SJSA1 (cell line): ENCODE data around the gene AFAP1. TPM values are rescaled to one million over a fixed set of nuclear protein-coding genes. Genes with fewer than 3 reads are reported as not detected.
A peak's percentile ranks its signal among the peaks of the same experiment; 100 is the strongest.

ENCODE experiments used
- DNase-seq, 2 experiments: peaks; one replicate each; pipeline ENCODE4 v3.0.0-alpha.2; 2015 to 2020; ENCODE audit warnings: low spot score in 2 of 2, low read depth in 1 of 2
- H3K27ac ChIP-seq: fragments of 250-450 bp; sonication (Bioruptor Pico); 2 replicates; pipeline ENCODE4 v1.5.1; 2020; ENCODE audit warnings: mild to moderate bottlenecking, moderate library complexity
- H3K27me3 ChIP-seq: fragments of 250-450 bp; sonication (Bioruptor Pico); replicated peaks from 2 replicates; pipeline ENCODE4 v1.5.1; 2020; ENCODE audit warnings: mild to moderate bottlenecking, moderate library complexity
- H3K36me3 ChIP-seq: fragments of 250-450 bp; sonication (Bioruptor Pico); 2 replicates; pipeline ENCODE4 v1.5.1; 2020; ENCODE audit warnings: mild to moderate bottlenecking
- H3K4me1 ChIP-seq: fragments of 250-450 bp; sonication (Bioruptor Pico); replicated peaks from 2 replicates; pipeline ENCODE4 v1.6.1; 2021; ENCODE audit warnings: mild to moderate bottlenecking
- H3K4me3 ChIP-seq: fragments of 250-450 bp; sonication (Bioruptor Pico); 2 replicates; pipeline ENCODE4 v1.5.1; 2020; ENCODE audit warnings: mild to moderate bottlenecking
- H3K9me3 ChIP-seq: fragments of 250-450 bp; sonication (Bioruptor Pico); replicated peaks from 2 replicates; pipeline ENCODE4 v1.5.1; 2020; ENCODE audit warnings: mild to moderate bottlenecking
- total RNA-seq: library from RNA; depleted of rRNA; stranded (reverse); fragments of >200 nt; shearing (Covaris generic); gene quantifications from 2 replicates; pipeline ENCODE4 v1.2.3, GENCODE V29; 2014

AFAP1 gene
- total RNA-seq, 1 experiment from 2014 or later, result 47.4 TPM

- peaks cover 23% of the 10 kb centered on the region for H3K4me1 ChIP-seq
- H3K9me3 ChIP-seq, result no peaks in the 10 kb centered on the region; the same call in 1 of the 2 replicates
- H3K27me3 ChIP-seq, result no peaks in the 10 kb centered on the region
- no peak for DNase-seq
- peaks cover 60% of the 10 kb centered on the region for H3K36me3 ChIP-seq
- peak overlapping the region; percentile 89; the same call in 1 of the 2 replicates for H3K27ac ChIP-seq
- H3K4me3 ChIP-seq, result no peak overlapping the region
Observed at GRCh38 chr4:7829652-7830580, 109.7 kb downstream of the AFAP1 start.

- H3K9me3 ChIP-seq, result no peaks in the 10 kb centered on the region
- H3K4me3 ChIP-seq, result no peak overlapping the region
- H3K27ac ChIP-seq, result peak overlapping the region; percentile 89
- DNase-seq, result peak in 1 of 2 experiments; percentile 35
- no peaks in the 10 kb centered on the region for H3K27me3 ChIP-seq
- H3K4me1 ChIP-seq, result peaks cover 33% of the 10 kb centered on the region
- H3K36me3 ChIP-seq, result peaks cover 53% of the 10 kb centered on the region
Observed at GRCh38 chr4:7828793-7829301, 110.8 kb downstream of the AFAP1 start.

DNA sequence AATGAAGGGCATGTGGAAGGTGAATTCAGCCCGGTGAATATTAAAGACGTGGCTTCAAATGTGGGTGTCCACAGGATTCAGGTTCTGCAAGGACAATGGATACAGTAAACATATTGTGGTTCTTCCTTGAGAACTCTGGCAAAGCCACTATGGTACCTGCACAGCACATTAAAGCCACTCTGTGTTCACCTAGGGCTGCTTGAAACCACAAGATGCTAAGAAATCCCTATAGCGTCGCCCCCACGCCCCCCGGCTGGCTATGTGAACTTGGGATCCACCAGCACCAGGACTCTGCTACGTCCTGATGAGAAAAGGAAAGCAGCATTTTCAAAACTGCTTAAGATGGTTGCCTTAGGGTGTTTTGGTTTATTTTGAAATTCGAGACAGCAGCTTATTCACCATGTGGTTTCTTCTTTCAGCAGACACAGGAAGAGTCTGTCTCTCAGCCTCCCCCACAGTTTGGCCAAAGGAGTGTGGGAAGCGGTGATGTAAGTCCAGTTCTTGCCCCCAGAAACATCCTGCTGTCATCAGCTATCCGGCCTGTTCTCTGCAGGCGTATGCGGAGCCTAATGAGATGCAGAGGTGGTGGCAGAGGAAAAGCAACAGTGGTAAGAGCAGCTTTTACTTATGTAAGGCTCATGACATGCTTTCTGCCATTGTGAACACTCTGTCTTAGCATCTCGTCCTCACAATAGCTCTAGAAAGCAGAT is 111.5 kb downstream of the AFAP1 start:
- no peaks in the 10 kb centered on the region for H3K27me3 ChIP-seq
- H3K9me3 ChIP-seq, result no peaks in the 10 kb centered on the region
- peaks cover 46% of the 10 kb centered on the region for H3K36me3 ChIP-seq
- DNase-seq, result peak; percentile 89 to 90
- peak overlapping the region; percentile 10; the same call in 1 of the 2 replicates for H3K4me3 ChIP-seq
- H3K27ac ChIP-seq, result peak overlapping the region; percentile 89
- peaks cover 40% of the 10 kb centered on the region for H3K4me1 ChIP-seq

DNA sequence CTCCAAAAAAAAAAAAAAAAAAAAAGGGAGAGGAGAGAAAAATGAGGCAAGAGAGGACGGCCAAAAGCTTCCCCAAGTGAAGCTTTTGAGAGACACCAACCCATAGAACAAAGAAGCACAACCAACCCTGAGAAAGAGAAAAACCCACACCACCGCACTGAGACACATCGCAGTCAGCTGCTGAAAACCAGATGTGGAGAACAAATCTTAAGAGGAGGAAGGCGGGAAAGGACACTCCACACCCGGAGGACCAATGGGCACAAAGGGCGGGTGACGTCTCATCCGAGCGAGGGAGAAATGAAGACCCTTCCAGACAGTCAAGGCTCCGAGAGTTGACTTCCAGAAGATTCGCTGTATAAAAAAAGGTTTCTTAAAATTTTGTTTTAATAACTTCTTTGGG is 112.1 kb downstream of the AFAP1 start:
- Histone ChIP-seq H3K9me3 (no peaks in the 10 kb centered on the region), H3K4me1 (peaks cover 45% of the 10 kb centered on the region), H3K4me3 (no peak overlapping the region), H3K36me3 (peaks cover 40% of the 10 kb centered on the region), H3K27me3 (no peaks in the 10 kb centered on the region), H3K27ac (peak overlapping the region; percentile 89)
- DNase-seq, result no peak

GRCh38 chr4:7826909-7827306 is 112.8 kb downstream of the AFAP1 start:
- no peak for DNase-seq
- Histone ChIP-seq H3K27me3 (no peaks in the 10 kb centered on the region), H3K4me3 (no peak overlapping the region), H3K27ac (no peak overlapping the region), H3K36me3 (peaks cover 41% of the 10 kb centered on the region), H3K9me3 (no peaks in the 10 kb centered on the region), H3K4me1 (peaks cover 51% of the 10 kb centered on the region)

GRCh38 chr4:7826176-7826908 is 113.3 kb downstream of the AFAP1 start:
- H3K36me3 ChIP-seq, result peaks cover 43% of the 10 kb centered on the region
- no peak overlapping the region for H3K27ac ChIP-seq
- no peak overlapping the region for H3K4me3 ChIP-seq
- no peaks in the 10 kb centered on the region for H3K27me3 ChIP-seq
- no peaks in the 10 kb centered on the region for H3K9me3 ChIP-seq
- no peak for DNase-seq
- peaks cover 54% of the 10 kb centered on the region for H3K4me1 ChIP-seq

DNA sequence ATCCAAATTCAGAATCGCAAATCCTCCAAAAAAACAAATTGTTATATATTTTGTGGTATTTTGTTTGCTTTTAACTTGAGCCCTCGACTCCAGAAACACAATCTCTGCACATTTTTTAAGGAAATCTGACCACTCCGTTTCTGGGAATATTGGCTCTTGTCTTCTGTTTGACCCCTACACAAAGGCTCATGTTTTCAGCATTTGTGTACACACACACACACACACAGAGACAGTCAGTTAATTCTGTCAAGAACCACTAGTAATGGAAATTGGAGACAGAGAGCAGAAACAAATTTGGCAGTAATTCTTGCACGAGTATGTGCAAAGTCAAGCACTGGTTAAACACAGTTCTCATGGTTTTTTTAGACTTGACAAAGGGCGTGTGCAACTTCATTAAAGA is 115.4 kb downstream of the AFAP1 start:
- H3K4me3 ChIP-seq, result no peak overlapping the region
- DNase-seq, result peak in 1 of 2 experiments; percentile 41
- no peaks in the 10 kb centered on the region for H3K27me3 ChIP-seq
- peak overlapping the region; percentile 8; the same call in 1 of the 2 replicates for H3K27ac ChIP-seq
- peaks cover 55% of the 10 kb centered on the region for H3K4me1 ChIP-seq
- H3K36me3 ChIP-seq, result peaks cover 44% of the 10 kb centered on the region
- H3K9me3 ChIP-seq, result no peaks in the 10 kb centered on the region

GRCh38 chr4:7823416-7823824 is 116.2 kb downstream of the AFAP1 start:
- H3K4me1 ChIP-seq, result peaks cover 55% of the 10 kb centered on the region
- DNase-seq, result peak in 1 of 2 experiments; percentile 26
- H3K9me3 ChIP-seq, result no peaks in the 10 kb centered on the region
- H3K27ac ChIP-seq, result peak overlapping the region; percentile 53
- no peaks in the 10 kb centered on the region for H3K27me3 ChIP-seq
- H3K4me3 ChIP-seq, result no peak overlapping the region
- peaks cover 44% of the 10 kb centered on the region for H3K36me3 ChIP-seq

DNA sequence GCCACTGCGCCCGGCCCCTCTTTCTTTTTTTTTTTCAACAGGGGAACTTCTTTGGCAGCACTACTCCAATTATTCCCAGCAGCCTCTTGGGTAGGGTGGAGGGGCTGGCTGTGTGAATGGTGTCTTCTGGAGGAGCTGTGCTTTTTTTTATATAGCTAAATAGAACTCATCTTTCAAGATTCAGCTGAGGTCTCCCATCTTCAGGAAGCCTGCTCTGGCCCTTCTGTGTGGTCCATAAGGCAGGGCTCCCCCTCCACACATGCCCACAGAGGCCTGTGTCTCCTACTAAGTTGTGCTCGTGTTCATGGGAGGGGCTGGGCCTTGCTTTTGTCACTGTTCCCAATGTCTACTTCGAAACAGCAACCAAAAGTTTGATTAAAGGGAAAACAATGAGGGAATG is 116.8 kb downstream of the AFAP1 start:
- DNase-seq, result peak; percentile 75 to 77
- Histone ChIP-seq H3K36me3 (peaks cover 45% of the 10 kb centered on the region), H3K4me3 (no peak overlapping the region), H3K4me1 (peaks cover 55% of the 10 kb centered on the region), H3K9me3 (no peaks in the 10 kb centered on the region), H3K27me3 (no peaks in the 10 kb centered on the region), H3K27ac (peak overlapping the region; percentile 53)

GRCh38 chr4:7822137-7822505 is 117.5 kb downstream of the AFAP1 start:
- H3K4me1 ChIP-seq, result peaks cover 59% of the 10 kb centered on the region
- H3K36me3 ChIP-seq, result peaks cover 40% of the 10 kb centered on the region
- H3K27ac ChIP-seq, result peak overlapping the region; percentile 53
- no peaks in the 10 kb centered on the region for H3K27me3 ChIP-seq
- DNase-seq, result no peak
- no peak overlapping the region for H3K4me3 ChIP-seq
- no peaks in the 10 kb centered on the region for H3K9me3 ChIP-seq

DNA sequence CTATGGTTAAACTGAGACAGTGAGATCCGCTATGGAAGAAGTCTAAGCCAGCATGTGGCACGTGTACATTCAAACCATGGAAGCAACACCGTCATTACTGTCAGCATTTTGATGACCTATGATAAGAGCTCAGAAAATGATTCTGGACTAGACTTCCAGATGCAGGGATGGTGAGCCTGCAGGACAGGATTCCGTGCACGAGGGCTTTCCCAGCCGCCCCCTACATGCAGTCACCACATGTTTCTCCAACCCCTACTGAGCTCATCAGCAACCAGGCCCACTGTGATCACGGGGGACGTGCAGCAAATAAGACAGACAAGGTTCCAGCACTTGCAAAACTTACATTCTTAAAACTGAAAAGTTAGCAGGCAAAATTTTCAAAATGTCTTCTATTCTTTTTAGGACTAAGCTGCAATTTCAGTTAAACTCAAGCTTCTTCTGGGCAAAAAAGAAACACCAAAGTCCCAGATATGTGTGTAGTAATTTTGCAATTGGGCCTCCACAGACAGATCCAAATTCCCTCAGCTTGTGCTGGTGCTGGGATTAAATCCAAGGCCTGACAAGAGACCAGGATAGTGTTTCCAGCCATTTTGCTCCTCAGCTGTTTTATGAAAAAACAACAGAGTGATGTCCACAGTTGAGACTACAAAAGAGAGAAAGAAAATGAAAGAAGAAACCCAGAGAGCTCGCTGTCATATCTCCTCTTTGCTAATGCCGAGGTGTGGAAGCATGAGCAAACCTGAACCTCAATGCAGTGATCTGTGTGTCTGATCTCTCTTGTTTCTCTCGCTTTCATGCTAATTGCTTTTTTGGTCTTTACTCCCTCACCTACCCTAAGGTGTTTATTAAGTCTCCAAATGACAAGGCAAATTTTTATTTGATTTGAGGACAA is 118.2 kb downstream of the AFAP1 start:
- no peak for DNase-seq
- no peak overlapping the region for H3K4me3 ChIP-seq
- peaks cover 65% of the 10 kb centered on the region for H3K4me1 ChIP-seq
- H3K27ac ChIP-seq, result peak overlapping the region; percentile 53
- no peaks in the 10 kb centered on the region for H3K27me3 ChIP-seq
- H3K36me3 ChIP-seq, result peaks cover 38% of the 10 kb centered on the region
- H3K9me3 ChIP-seq, result no peaks in the 10 kb centered on the region

DNA sequence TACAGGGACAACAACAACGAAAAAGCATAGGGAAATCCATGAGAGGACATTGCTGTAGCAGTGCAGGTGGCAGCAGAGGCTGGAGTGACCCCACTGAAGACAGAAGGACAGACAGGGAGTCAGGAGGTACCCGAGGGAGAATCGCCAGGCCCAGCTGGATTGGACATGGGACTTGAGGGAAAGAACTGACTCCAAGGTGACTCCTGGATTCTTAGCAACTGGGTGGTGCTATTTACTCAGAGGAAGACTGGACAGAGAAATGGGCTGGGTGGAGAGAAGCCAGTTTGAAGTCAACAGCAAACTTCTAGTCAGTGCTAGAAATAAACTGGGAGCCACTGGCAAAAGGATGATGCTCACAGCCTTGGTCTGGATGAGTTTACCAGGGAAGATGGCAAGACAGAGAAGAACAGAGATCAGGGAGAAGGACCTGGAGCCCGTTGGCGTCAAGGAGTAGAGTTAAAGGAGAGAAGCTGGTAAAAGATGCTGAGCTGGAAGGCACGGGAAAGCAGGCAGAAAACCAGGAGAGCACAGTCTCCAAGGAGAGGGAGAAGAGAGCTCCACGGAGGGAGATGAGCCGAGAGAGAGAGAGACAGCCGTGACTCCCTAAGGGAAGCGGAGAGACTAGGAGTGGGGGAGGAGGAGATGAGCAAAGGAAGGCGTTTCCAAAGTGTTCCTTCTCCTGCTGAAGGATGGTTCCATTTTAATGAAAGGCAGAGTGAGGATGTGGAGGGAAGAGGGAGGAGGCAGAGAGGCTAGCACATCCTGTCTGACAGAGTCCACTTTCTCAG is 119.4 kb downstream of the AFAP1 start:
- no peak overlapping the region for H3K27ac ChIP-seq
- DNase-seq, result no peak
- H3K27me3 ChIP-seq, result no peaks in the 10 kb centered on the region
- no peak overlapping the region for H3K4me3 ChIP-seq
- H3K4me1 ChIP-seq, result peaks cover 78% of the 10 kb centered on the region
- peaks cover 47% of the 10 kb centered on the region for H3K36me3 ChIP-seq
- H3K9me3 ChIP-seq, result no peaks in the 10 kb centered on the region
